Measurements from ENCODE around the gene AMPD2.
A peak's percentile ranks its signal among the peaks of the same experiment; 100 is the strongest.
"Not testable (repeated sequence)": the region's sequence is repeated elsewhere in the genome, so short reads cannot be mapped to it uniquely, and the experiment has no call there.

Gene AMPD2

DNA sequence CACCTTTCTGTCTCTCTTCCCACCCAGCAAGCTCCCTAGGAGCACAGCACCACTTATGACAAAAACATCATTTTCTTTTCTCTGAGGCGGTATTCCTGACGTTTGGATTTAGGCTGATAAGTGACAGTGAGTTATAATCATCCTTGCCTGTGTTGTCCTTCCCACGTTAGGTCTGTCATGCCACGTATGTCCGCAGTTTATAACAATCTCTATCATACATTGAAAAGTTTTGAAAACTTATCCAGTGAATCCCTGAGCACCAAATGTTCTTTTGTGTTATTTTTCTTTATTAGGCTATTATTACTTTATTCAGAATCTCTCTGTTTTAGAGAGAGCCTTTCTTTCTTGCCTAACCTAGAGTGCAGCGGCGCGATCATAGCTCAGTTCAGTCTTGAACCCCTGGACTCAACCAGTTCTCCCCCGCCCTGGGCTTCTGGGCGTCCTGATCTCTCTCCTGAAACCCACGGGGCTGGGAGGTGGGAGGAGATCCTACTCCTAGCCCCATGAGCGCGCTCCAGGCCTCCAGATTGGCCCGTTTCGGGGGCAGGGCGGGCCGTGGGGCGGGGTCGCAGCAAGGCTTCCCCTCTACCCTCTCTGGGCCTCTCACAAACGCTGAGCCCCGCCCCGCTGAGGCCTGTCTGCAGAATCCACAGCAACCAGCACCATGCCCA is 48.0 kb downstream of the AMPD2 start, which contains the start of gene GSTM2:
TSS of gene GSTM2 (plus strand) at position 606 of the 671 bp plus-strand sequence. CDS start at position 665, 59 bp downstream.
- H3K9me3 Mint-ChIP-seq: no peaks in the 10 kb centered on the region
- TF ChIP-seq, protein P1, sequence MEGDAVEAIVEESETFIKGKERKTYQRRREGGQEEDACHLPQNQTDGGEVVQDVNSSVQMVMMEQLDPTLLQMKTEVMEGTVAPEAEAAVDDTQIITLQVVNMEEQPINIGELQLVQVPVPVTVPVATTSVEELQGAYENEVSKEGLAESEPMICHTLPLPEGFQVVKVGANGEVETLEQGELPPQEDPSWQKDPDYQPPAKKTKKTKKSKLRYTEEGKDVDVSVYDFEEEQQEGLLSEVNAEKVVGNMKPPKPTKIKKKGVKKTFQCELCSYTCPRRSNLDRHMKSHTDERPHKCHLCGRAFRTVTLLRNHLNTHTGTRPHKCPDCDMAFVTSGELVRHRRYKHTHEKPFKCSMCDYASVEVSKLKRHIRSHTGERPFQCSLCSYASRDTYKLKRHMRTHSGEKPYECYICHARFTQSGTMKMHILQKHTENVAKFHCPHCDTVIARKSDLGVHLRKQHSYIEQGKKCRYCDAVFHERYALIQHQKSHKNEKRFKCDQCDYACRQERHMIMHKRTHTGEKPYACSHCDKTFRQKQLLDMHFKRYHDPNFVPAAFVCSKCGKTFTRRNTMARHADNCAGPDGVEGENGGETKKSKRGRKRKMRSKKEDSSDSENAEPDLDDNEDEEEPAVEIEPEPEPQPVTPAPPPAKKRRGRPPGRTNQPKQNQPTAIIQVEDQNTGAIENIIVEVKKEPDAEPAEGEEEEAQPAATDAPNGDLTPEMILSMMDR (IDR thresholded peaks at IDR 0.05; ENCODE audit: unreplicated experiment in 3 of 3): no peak
- H3K36me3 Mint-ChIP-seq (ENCODE audit: low read depth): peaks cover 24% of the 10 kb centered on the region
- H3K27ac Mint-ChIP-seq: peak within 1 kb of the TSS; percentile 79 to 86 (median 82)
- peak within 1 kb of the TSS; percentile 91 to 93 (median 91) for H3K4me3 Mint-ChIP-seq
- peaks cover 15% of the 10 kb centered on the region for H3K4me1 Mint-ChIP-seq
- H3K27me3 Mint-ChIP-seq (ENCODE audit: low read depth): no peaks in the 10 kb centered on the region

DNA sequence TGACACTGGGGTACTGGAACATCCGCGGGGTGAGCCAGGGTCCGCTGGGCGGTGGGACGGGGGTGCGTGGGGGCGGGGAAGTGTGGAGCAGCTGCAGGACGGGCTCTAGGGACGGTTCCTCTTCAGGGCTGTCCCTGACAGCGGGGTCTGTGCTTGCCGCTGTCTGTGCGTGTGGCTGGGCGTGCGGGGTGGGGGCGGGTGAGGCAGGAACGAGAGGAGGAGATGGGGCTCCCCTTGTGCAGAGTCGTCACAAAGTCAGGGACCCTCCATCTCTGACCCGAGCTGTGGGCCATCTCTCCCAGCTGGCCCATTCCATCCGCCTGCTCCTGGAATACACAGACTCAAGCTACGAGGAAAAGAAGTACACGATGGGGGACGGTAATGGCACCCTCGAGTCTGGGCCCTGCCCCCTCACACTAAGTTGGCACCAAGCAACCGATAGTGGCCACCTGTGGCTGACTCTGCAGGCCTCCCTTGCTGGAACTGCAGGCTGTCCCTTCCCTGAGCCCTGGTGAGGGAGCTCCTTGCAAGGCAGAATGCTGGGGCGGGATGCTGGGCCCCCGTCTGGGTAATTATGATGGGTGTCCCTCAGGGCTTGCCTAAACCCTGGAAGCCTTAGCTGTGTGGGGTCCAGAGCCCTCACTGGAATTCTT is 48.6 kb downstream of the AMPD2 start:
- H3K27ac Mint-ChIP-seq: peak overlapping the region; percentile 79 to 86 (median 82)
- H3K27me3 Mint-ChIP-seq (ENCODE audit: low read depth): no peaks in the 10 kb centered on the region
- no peaks in the 10 kb centered on the region for H3K9me3 Mint-ChIP-seq
- H3K4me3 Mint-ChIP-seq: peak overlapping the region; percentile 91 to 93 (median 91)
- TF ChIP-seq, protein P1 (IDR thresholded peaks at IDR 0.05; ENCODE audit: unreplicated experiment in 3 of 3): no peak
- peaks cover 15% of the 10 kb centered on the region for H3K4me1 Mint-ChIP-seq
- peaks cover 28% of the 10 kb centered on the region for H3K36me3 Mint-ChIP-seq (ENCODE audit: low read depth)

DNA sequence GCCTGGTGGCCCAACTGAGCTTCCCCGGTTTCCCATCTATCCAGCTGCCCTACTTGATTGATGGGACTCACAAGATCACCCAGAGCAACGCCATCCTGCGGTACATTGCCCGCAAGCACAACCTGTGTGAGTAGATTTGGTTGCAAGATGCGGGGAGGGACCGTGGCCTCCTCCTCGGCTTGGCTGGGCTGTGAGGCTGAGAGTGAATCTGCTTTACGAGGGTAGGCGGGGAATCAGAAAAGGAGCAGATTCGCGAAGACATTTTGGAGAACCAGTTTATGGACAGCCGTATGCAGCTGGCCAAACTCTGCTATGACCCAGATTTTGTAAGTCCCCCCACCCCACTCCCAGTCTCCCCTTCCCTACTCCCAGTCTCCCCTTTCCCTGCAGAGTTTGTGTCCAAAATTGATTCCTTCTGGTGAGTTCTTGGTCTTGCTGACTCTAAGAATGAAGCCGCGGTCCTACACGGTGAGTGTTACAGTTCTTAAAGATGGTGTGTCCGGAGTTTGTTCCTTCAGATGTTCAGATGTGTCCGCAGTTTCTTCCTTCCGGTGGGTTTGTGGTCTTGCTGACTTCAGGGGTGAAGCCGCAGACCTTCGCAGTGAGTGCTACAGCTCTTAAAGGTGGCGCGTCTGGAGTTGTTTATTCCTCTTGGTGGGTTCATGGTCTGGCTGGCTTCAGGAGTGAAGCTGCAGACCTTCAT is 49.8 kb downstream of the AMPD2 start:
- H3K9me3 Mint-ChIP-seq: no peaks in the 10 kb centered on the region
- TF ChIP-seq, protein P1 (IDR thresholded peaks at IDR 0.05; ENCODE audit: unreplicated experiment in 3 of 3): no peak
- H3K36me3 Mint-ChIP-seq (ENCODE audit: low read depth): peaks cover 33% of the 10 kb centered on the region
- no peaks in the 10 kb centered on the region for H3K27me3 Mint-ChIP-seq (ENCODE audit: low read depth)
- H3K4me3 Mint-ChIP-seq: peak overlapping the region; percentile 68 to 82 (median 82)
- H3K27ac Mint-ChIP-seq: peak overlapping the region in 2 of 3 experiments; percentile 31 to 33
- H3K4me1 Mint-ChIP-seq: peaks cover 15% of the 10 kb centered on the region

DNA sequence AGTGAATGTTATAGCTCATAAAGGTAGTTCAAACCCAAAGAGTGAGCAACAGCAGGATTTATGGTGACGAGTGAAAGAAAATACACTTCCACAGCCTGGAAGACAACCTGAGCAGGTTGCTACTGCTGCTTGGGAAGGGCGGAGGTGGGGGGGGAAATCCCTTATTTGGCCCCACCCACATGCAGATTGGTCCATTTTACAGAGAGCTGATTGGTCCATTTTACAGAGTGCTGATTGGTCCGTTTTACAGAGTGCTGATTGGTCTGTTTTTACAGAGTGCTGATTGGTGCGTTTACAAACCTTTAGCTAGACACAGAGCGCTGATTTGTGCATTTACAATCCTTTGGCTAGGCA is 50.3 kb downstream of the AMPD2 start:
- not testable (repeated sequence) for H3K9me3 Mint-ChIP-seq; H3K27me3 Mint-ChIP-seq (ENCODE audit: low read depth)
- Mint-ChIP-seq H3K27ac (peak overlapping the region in 1 of 3 experiments; percentile 31), H3K4me3 (peak overlapping the region; percentile 68 to 82 (median 82)), H3K36me3 (ENCODE audit: low read depth) (peaks cover 33% of the 10 kb centered on the region), H3K4me1 (peaks cover 15% of the 10 kb centered on the region)

DNA sequence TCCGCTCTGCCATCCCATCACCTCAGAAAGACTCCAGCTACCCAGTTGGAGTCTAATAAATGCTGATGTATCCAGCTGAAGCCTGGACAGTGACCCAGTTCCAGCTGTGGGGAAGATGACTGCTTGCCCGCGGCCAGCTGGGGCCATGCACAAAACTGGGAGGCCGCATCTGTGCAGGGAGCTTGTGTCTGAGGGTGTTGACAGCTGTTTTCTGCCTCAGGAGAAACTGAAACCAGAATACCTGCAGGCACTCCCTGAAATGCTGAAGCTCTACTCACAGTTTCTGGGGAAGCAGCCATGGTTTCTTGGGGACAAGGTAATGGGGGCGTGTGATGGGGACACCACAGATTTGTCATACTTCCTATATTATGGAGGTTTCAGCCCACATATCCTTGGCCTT is 51.4 kb downstream of the AMPD2 start:
- peak overlapping the region in 2 of 3 experiments; percentile 36 to 64 for H3K4me3 Mint-ChIP-seq
- peaks cover 31% of the 10 kb centered on the region for H3K36me3 Mint-ChIP-seq (ENCODE audit: low read depth)
- H3K9me3 Mint-ChIP-seq: no peaks in the 10 kb centered on the region
- peaks cover 15% of the 10 kb centered on the region for H3K4me1 Mint-ChIP-seq
- H3K27ac Mint-ChIP-seq: no peak overlapping the region
- H3K27me3 Mint-ChIP-seq (ENCODE audit: low read depth): no peaks in the 10 kb centered on the region
- TF ChIP-seq, protein P1 (IDR thresholded peaks at IDR 0.05; ENCODE audit: unreplicated experiment in 3 of 3): no peak

DNA sequence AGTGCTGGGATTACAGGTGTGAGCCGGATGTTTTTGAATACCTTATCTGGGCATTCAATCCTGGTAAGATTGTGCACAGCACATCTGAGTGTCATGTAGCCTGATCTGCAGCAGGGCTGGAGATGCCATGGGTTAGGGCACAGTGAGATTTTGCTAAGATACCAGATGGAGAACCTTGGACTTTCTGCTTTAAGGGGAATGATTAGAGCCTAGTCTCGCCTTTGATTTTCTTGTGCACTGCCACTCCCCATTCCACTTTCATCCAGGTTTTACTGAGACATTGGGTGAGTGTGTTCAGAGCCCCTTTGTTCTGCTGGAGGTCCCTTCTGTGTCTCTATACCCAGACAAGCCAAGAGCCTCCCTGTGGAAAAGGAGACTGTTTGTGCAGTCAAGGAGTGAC is 54.2 kb downstream of the AMPD2 start:
- H3K36me3 Mint-ChIP-seq (ENCODE audit: low read depth): peaks cover 35% of the 10 kb centered on the region
- peaks cover 14% of the 10 kb centered on the region for H3K4me1 Mint-ChIP-seq
- not testable (repeated sequence) for H3K4me3 Mint-ChIP-seq; H3K9me3 Mint-ChIP-seq; H3K27ac Mint-ChIP-seq; H3K27me3 Mint-ChIP-seq (ENCODE audit: low read depth)

DNA sequence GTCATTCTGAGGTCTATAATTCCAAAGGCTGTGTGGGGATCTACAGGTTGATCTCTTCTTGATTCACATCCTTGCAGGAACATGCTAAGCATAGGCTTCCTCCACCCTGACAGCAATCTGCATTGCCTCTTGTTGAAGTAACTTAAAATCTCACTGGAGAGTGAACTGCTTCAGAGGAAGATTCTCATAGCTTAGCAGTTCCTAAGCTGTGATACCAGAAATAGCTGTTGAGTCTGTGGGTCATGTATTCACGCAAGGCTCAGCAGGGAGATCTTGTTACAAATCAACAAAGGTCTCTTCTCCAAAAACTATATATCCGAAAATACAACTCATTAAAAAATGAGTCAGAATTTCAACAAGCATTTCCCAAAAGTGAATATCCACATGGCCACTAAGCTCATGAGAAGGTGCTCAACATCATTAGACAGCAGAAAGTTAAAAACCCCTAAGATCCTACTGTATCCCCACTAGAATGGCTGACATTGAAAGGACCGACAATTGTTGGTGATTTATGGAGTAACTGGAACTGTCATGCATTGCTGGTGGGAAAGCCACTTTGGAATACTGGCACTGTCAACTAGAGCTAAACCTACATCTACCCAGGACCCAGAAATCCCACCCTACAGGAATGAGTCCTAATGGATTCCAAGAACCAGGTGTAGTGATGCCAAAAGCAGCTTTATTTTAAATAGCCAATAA is 57.2 kb downstream of the AMPD2 start:
- H3K27ac Mint-ChIP-seq; H3K27me3 Mint-ChIP-seq (ENCODE audit: low read depth); H3K4me1 Mint-ChIP-seq; H3K9me3 Mint-ChIP-seq; H3K4me3 Mint-ChIP-seq: not testable (repeated sequence)
- H3K36me3 Mint-ChIP-seq (ENCODE audit: low read depth): peaks cover 17% of the 10 kb centered on the region

Measured in nephron (organoid).